T-helper 22 cell (primary cell): ENCODE measurements around the gene ZSCAN5A.
A peak's percentile ranks its signal among the peaks of the same experiment; 100 is the strongest.
"Not testable (repeated sequence)": the region's sequence is repeated elsewhere in the genome, so short reads cannot be mapped to it uniquely, and the experiment has no call there.

Source experiments
- DNase-seq: peaks from one replicate; pipeline ENCODE4 v3.0.0-alpha.2; 2020; ENCODE audit warnings: low read depth

ZSCAN5A gene

GRCh38 chr19:56314018-56314380, 640 bp downstream of the ZSCAN5A start:
- no peak for DNase-seq

GRCh38 chr19:56312787-56313657, 1.6 kb downstream of the ZSCAN5A start:
- no peak for DNase-seq

- DNase-seq: no peak
These were observed 2.3 kb downstream of the ZSCAN5A start for GRCh38 chr19:56312342-56312741.

- DNase-seq: no peak
These were observed 4.2 kb downstream of the ZSCAN5A start for GRCh38 chr19:56310462-56310861.

- peak; percentile 8 for DNase-seq
These were observed 5.0 kb downstream of the ZSCAN5A start for GRCh38 chr19:56309511-56310185.

GRCh38 chr19:56308792-56309191, 5.8 kb downstream of the ZSCAN5A start:
- no peak for DNase-seq

GRCh38 chr19:56307062-56307461, 7.6 kb downstream of the ZSCAN5A start:
- DNase-seq: not testable (repeated sequence)

- no peak for DNase-seq
These were observed 8.6 kb downstream of the ZSCAN5A start for GRCh38 chr19:56306016-56306415.

GRCh38 chr19:56304243-56304642, 10.4 kb downstream of the ZSCAN5A start:
- no peak for DNase-seq

GRCh38 chr19:56301886-56302620, 12.6 kb downstream of the ZSCAN5A start:
- no peak for DNase-seq

- DNase-seq: no peak
These were observed 13.5 kb downstream of the ZSCAN5A start for GRCh38 chr19:56301155-56301554.

- no peak for DNase-seq
These were observed 15.0 kb downstream of the ZSCAN5A start for GRCh38 chr19:56299688-56300087.

GRCh38 chr19:56297010-56297409, 17.6 kb downstream of the ZSCAN5A start:
- DNase-seq: no peak

- no peak for DNase-seq
These were observed 18.8 kb downstream of the ZSCAN5A start for GRCh38 chr19:56295531-56296455.

GRCh38 chr19:56294549-56294948, 20.1 kb downstream of the ZSCAN5A start:
- no peak for DNase-seq

GRCh38 chr19:56291867-56292266, 22.8 kb downstream of the ZSCAN5A start:
- DNase-seq: no peak

- DNase-seq: no peak
These were observed 24.5 kb downstream of the ZSCAN5A start for GRCh38 chr19:56290104-56290503.

- DNase-seq: no peak
These were observed 29.9 kb downstream of the ZSCAN5A start for GRCh38 chr19:56284746-56285145.

GRCh38 chr19:56282809-56283208, 31.8 kb downstream of the ZSCAN5A start:
- no peak for DNase-seq

- DNase-seq: no peak
These were observed 41.0 kb downstream of the ZSCAN5A start for GRCh38 chr19:56273563-56274117.

GRCh38 chr19:56272161-56272798, 42.4 kb downstream of the ZSCAN5A start, which contains the start of gene EDDM13:
EDDM13 (plus strand) TSS chr19:56272748; CDS start chr19:56272835, 87 bp downstream.
- no peak for DNase-seq
